C4-2B (cell line): ENCODE measurements around the gene DACT3.

ENCODE experiments used
- ZFX ChIP-seq: fragments of 450-650 bp; IDR thresholded peaks from 2 replicates; pipeline ENCODE4 v1.6.1; 2017
- TF ChIP-seq, protein P1 (sequence below): fragments of 450-650 bp; conservative IDR thresholded peaks from 2 replicates; pipeline ENCODE4 v1.5.1; 2017; ENCODE audit warnings: mild to moderate bottlenecking

DNA sequence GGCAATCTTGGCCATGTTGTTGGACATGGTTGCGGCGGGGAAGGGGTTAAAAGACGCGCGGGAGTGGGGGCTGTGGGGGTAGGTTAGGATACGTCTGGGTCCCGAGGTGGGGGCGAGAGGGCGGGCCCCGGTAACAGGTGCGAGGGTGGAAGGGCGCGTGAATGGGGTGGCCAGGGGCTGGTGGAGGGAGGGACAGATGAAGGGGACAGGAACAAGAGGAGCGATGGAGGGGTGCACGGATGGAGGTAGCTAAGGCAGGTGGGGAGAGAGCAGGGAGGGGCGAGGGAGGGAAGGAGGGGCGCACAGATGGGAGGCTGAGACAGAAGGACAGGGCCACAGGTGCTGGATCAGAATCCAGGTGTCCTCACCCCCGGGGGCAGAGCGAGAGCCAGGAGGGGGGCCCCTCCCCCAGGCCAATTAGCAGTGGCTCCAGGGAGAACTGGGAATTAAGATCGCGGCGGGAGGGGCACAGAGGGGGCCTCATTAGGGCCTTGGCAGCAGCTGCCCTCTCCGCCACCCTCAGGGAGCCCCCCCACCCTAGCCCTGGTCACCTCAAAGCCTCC is 26.2 kb downstream of the DACT3 start:
- TF ChIP-seq, protein P1, sequence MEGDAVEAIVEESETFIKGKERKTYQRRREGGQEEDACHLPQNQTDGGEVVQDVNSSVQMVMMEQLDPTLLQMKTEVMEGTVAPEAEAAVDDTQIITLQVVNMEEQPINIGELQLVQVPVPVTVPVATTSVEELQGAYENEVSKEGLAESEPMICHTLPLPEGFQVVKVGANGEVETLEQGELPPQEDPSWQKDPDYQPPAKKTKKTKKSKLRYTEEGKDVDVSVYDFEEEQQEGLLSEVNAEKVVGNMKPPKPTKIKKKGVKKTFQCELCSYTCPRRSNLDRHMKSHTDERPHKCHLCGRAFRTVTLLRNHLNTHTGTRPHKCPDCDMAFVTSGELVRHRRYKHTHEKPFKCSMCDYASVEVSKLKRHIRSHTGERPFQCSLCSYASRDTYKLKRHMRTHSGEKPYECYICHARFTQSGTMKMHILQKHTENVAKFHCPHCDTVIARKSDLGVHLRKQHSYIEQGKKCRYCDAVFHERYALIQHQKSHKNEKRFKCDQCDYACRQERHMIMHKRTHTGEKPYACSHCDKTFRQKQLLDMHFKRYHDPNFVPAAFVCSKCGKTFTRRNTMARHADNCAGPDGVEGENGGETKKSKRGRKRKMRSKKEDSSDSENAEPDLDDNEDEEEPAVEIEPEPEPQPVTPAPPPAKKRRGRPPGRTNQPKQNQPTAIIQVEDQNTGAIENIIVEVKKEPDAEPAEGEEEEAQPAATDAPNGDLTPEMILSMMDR = no peak
- TF ChIP-seq ZFX = no peak
